ENCODE results near the gene TMEM252.

TMEM252 gene

DNA sequence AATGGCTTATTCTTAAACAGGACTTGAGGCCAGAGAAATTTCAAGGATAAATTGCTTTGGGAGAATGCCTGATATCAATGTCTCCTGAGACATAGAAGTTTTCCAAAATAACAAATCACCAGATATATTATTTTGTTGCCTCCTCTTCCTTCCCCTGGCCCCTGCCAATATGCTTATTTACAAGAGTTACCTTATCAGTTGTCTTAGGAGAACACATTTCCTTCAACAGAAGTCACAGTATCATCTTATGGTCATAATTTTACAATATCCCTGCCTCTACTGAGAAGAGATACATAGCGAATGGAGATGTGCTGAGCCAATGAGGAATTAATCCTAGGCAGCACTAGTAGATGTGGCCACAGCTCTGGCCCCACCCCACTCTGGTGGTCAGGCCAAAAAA lies 43.1 kb downstream of the TMEM252 start:
- no peak for DNase-seq (ENCODE audit: low spot score)

DNA sequence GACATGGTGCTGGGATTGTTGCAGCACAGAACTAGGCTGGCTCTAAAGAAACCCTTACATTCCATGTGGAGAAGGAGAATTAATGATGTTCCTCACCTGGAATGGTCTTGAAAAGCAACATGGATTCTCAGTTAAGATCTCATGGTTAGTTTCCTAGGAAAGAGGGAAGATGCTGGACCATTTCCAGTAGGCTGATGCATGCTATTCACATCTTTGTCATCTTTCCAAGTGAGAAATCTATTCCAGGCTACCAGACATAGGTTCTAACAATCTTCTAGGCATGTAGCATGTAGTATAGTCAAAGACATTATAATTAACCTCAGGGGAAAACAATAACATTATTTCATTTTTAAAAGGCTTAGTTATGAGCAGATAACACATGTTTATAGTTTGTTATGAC lies 44.3 kb downstream of the TMEM252 start:
- DNase-seq (ENCODE audit: low spot score): no peak

- DNase-seq (ENCODE audit: low spot score): no peak
These were observed 45.4 kb downstream of the TMEM252 start for GRCh38 chr9:68495247-68495646.

- DNase-seq (ENCODE audit: low spot score): no peak
These were observed 46.6 kb downstream of the TMEM252 start for GRCh38 chr9:68493958-68494577.

DNA sequence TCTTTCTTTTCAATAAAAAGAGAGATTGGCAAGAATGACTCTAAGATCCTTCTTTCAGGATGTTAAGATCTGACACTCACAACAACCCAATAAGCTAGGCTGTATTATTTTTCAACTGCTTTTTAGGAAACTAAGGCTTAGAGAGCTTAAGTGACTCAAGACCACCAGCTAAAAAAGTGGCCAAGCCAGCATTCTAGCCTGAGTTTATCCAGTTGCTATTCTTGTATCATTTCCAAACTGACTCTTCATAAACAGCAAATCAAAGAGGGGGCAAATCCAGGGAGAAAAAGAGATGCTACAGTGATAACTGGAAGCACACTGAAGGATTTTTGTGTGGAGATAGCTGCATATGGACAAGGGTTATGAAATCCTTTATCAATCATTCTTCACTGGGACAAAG lies 47.1 kb downstream of the TMEM252 start:
- no peak for DNase-seq (ENCODE audit: low spot score)

- no peak for DNase-seq (ENCODE audit: low spot score)
These were observed 47.9 kb downstream of the TMEM252 start for GRCh38 chr9:68492806-68493205.

GRCh38 chr9:68489646-68490045 lies 51.0 kb downstream of the TMEM252 start:
- DNase-seq (ENCODE audit: low spot score): no peak

DNA sequence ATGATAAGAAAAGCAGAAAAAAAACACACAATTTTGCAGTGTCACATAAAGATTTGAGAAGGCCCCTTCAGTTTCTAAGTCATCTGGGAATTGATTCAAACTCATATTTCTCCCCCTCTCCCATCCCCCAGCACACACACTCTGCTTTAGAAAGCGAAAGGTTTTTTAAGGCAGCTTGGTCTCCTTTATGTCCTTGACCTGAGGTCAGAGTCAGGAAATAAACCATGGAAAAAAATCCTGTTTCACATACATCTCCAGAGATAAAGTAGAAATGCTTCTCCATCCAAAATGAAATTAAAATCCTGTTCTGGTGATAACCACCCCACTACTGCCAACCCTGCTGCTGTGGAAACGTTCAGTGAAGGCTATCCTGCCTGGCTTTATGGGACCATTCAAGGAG lies 52.6 kb downstream of the TMEM252 start:
- DNase-seq (ENCODE audit: low spot score): no peak
